Osteoblast (primary cell): ENCODE measurements around the gene SLC38A7. TPM values are rescaled to one million over a fixed set of nuclear protein-coding genes. Genes with fewer than 3 reads are reported as not detected.

Source experiments
- DNase-seq: peaks from one replicate; pipeline ENCODE4 v3.0.0; 2011; ENCODE audit warnings: low spot score, mixed read lengths; ENCODE audit not compliant: insufficient read length; ENCODE audit errors: missing footprints
- H2AFZ ChIP-seq: 2 replicates; pipeline ENCODE4 v1.6.0; 2011; ENCODE audit warnings: mild to moderate bottlenecking, low read length
- H3K27ac ChIP-seq: 2 replicates; pipeline ENCODE4 v1.5.1; 2011; ENCODE audit warnings: mild to moderate bottlenecking, low read depth, low read length, moderate library complexity
- H3K27me3 ChIP-seq: 2 replicates; pipeline ENCODE4 v1.6.0; 2012; ENCODE audit warnings: mild to moderate bottlenecking, control low read depth, inconsistent platforms, low read length, moderate library complexity; ENCODE audit not compliant: insufficient read depth
- H3K36me3 ChIP-seq: 2 replicates; pipeline ENCODE4 v1.5.1; 2011; ENCODE audit warnings: mild to moderate bottlenecking, low read length, control low read depth, moderate library complexity; ENCODE audit not compliant: insufficient read depth
- H3K4me1 ChIP-seq: 2 replicates; pipeline ENCODE4 v1.5.1; 2011; ENCODE audit warnings: mild to moderate bottlenecking, low read length, control low read depth, moderate library complexity; ENCODE audit not compliant: insufficient read depth
- H3K4me2 ChIP-seq: 2 replicates; pipeline ENCODE4 v1.6.0; 2011; ENCODE audit warnings: mild to moderate bottlenecking, low read length; ENCODE audit not compliant: insufficient read depth
- H3K4me3 ChIP-seq: fragments of 200-600 bp; sonication (generic); 3 replicates; pipeline ENCODE4 v1.5.1; 2012; ENCODE audit warnings: mild to moderate bottlenecking, low read length, inconsistent platforms; ENCODE audit not compliant: insufficient read depth
- H3K79me2 ChIP-seq: 2 replicates; pipeline ENCODE4 v1.6.0; 2012; ENCODE audit warnings: mild to moderate bottlenecking, low read length, control low read depth, inconsistent platforms; ENCODE audit not compliant: insufficient read depth
- H3K9me3 ChIP-seq: 2 replicates; pipeline ENCODE4 v1.5.1; 2011; ENCODE audit warnings: low read depth, low read length, control low read depth
- H4K20me1 ChIP-seq: 2 replicates; pipeline ENCODE4 v1.6.0; 2012; ENCODE audit warnings: mild to moderate bottlenecking, low read length, control low read depth; ENCODE audit not compliant: insufficient read depth
- total RNA-seq: library from RNA; depleted of rRNA; stranded (reverse); fragments of >200 nt; gene quantifications from 2 replicates; pipeline ENCODE4 v1.2.3, GENCODE V29; 2012
- TF ChIP-seq, protein P1 (sequence below): IDR thresholded peaks from 2 replicates; pipeline ENCODE4 v1.5.1; 2011; ENCODE audit warnings: mild to moderate bottlenecking, low read depth, low read length, moderate library complexity; ENCODE audit errors: extremely low read depth

Gene SLC38A7
- total RNA-seq, 1 donor = 65.1 TPM

DNA sequence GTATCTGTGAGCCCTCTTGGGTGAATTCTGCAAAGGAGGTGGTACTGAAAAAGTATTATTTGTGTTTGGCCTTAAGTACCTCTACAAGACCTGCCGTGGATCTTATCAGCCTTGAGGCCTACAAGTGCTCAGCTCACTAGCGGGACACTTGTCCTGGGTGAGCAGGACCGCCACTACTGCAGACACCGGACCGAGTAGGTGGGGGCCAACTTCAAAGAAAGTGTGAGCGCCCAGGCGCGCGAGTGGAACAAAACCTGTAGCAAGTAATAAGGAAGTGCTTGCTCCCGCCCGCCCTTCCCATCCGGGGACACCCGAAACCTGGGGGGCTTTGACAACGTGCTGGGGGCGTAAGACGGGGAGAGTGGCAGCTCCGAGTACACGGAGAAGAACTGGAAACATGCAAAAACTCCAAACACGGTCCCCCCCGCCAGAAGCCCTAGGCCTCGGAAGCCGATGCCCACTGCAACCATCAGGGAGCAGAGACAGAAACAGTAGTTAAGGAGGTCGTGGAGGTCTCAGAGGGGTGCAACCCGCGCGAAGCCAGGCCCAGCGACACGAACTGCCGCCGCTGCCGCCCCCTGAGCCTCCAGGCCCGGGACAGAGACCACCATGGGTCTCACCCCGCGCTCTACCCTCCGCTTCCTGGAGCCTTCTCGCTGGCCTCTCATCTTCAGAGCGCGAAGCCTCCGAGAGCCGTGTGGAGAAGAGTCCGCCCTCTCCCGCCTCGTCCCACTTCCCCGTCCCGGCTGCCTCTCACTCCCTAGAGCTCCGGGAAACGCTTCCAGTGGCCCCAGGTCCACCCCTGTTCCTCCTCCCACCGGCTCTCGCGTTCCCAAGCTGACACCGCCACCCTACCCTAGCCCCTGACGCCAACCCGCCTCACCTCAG is 55.5 kb downstream of the SLC38A7 start:
- DNase-seq = peak; percentile 78
- no peaks in the 10 kb centered on the region for H3K27me3 ChIP-seq
- peaks cover 10% of the 10 kb centered on the region for H3K36me3 ChIP-seq
- peaks cover 54% of the 10 kb centered on the region for H3K79me2 ChIP-seq
- peak overlapping the region; percentile 98 for H3K27ac ChIP-seq
- H3K4me2 ChIP-seq = peak overlapping the region; percentile 79
- H3K4me1 ChIP-seq = peaks cover 10% of the 10 kb centered on the region
- TF ChIP-seq, protein P1, sequence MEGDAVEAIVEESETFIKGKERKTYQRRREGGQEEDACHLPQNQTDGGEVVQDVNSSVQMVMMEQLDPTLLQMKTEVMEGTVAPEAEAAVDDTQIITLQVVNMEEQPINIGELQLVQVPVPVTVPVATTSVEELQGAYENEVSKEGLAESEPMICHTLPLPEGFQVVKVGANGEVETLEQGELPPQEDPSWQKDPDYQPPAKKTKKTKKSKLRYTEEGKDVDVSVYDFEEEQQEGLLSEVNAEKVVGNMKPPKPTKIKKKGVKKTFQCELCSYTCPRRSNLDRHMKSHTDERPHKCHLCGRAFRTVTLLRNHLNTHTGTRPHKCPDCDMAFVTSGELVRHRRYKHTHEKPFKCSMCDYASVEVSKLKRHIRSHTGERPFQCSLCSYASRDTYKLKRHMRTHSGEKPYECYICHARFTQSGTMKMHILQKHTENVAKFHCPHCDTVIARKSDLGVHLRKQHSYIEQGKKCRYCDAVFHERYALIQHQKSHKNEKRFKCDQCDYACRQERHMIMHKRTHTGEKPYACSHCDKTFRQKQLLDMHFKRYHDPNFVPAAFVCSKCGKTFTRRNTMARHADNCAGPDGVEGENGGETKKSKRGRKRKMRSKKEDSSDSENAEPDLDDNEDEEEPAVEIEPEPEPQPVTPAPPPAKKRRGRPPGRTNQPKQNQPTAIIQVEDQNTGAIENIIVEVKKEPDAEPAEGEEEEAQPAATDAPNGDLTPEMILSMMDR = no peak
- H3K9me3 ChIP-seq = no peaks in the 10 kb centered on the region
- H4K20me1 ChIP-seq = peaks cover 27% of the 10 kb centered on the region
- peak overlapping the region; percentile 97 for H3K4me3 ChIP-seq
- H2AFZ ChIP-seq = peak overlapping the region; percentile 97

DNA sequence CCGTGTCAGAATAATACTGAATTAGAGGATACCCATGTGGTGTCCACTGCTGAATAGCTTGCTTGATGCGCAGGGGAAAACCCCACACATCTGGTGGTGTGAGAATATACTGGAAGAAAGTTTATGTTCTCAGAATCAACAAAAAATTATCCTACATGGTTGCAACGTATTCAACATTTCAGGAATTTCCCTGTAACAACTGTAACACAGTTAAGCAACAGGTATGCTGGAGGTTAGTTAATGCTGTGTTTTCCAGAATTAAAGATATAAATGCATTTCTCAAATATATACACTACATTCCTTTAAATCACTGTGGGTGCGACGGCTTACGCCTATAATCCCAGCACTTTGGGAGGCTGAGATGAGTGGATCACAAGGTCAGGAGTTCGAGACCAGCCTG is 60.4 kb downstream of the SLC38A7 start:
- no peak overlapping the region for H2AFZ ChIP-seq
- peaks cover 99% of the 10 kb centered on the region for H3K79me2 ChIP-seq
- no peaks in the 10 kb centered on the region for H3K9me3 ChIP-seq
- H3K27me3 ChIP-seq = no peaks in the 10 kb centered on the region
- no peak overlapping the region for H3K27ac ChIP-seq
- TF ChIP-seq, protein P1 = no peak
- peaks cover 10% of the 10 kb centered on the region for H3K4me1 ChIP-seq
- peaks cover 31% of the 10 kb centered on the region for H3K36me3 ChIP-seq
- H3K4me3 ChIP-seq = no peak overlapping the region
- DNase-seq = no peak
- H4K20me1 ChIP-seq = peaks cover 38% of the 10 kb centered on the region
- H3K4me2 ChIP-seq = no peak overlapping the region

DNA sequence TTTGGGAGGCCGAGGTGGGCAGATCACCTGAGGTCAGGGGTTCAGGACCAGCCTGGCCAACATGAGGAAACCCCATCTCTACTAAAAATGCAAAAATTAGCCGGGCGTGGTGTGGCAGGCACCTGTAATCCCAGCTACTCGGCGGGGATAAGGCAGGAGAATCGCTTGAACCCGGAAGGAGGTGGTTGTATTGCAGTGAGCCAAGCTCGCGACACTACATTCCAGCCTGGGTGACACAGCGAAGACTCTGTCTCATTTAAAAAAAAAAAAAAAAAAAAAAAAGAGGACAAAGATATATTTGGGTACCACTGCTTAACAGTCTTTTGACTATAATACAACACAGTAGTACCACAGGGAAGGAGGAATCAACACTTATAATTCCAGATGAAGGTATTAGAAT is 64.2 kb downstream of the SLC38A7 start:
- H3K9me3 ChIP-seq = no peaks in the 10 kb centered on the region
- H3K79me2 ChIP-seq = peaks cover 92% of the 10 kb centered on the region
- no peaks in the 10 kb centered on the region for H3K27me3 ChIP-seq
- H4K20me1 ChIP-seq = peaks cover 28% of the 10 kb centered on the region
- H3K36me3 ChIP-seq = peaks cover 47% of the 10 kb centered on the region
- no peak overlapping the region for H3K4me3 ChIP-seq
- H3K4me1 ChIP-seq = peaks cover 5% of the 10 kb centered on the region
- no peak overlapping the region for H2AFZ ChIP-seq
- no peak overlapping the region for H3K27ac ChIP-seq
- TF ChIP-seq, protein P1 = no peak
- DNase-seq = no peak
- H3K4me2 ChIP-seq = no peak overlapping the region

GRCh38 chr16:58615280-58615679 is 69.3 kb downstream of the SLC38A7 start:
- peak overlapping the region; percentile 55 for H3K4me2 ChIP-seq
- H3K27ac ChIP-seq = peak overlapping the region; percentile 84
- TF ChIP-seq, protein P1 = no peak
- no peak overlapping the region for H3K4me3 ChIP-seq
- no peaks in the 10 kb centered on the region for H3K9me3 ChIP-seq
- H3K27me3 ChIP-seq = no peaks in the 10 kb centered on the region
- H2AFZ ChIP-seq = no peak overlapping the region
- peaks cover 44% of the 10 kb centered on the region for H4K20me1 ChIP-seq
- H3K4me1 ChIP-seq = peaks cover 24% of the 10 kb centered on the region
- peaks cover 74% of the 10 kb centered on the region for H3K79me2 ChIP-seq
- peaks cover 16% of the 10 kb centered on the region for H3K36me3 ChIP-seq
- no peak for DNase-seq
